ENCODE measurements around the gene NCOR2.

DNA sequence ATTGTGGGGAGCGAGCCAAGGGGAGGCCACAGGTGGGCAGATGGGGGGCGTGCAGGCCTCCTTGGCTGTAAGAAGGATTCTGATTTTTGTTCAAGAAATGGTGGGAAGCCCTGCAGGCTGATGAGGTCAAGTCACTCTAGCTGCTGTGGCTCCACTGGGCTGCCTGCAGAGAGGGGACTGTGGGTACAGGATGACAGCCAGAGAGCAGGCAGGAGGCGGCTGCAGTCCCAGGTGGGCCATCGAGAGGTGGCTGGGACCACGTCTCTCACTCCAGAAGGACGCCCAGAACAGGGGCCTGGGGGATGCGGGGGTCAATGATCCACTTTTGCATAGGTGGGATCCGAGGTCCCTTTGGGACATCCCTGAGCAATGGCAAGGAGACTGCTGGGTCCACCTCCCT is 9.1 kb downstream of the NCOR2 start:
- TF ChIP-seq, protein P1, sequence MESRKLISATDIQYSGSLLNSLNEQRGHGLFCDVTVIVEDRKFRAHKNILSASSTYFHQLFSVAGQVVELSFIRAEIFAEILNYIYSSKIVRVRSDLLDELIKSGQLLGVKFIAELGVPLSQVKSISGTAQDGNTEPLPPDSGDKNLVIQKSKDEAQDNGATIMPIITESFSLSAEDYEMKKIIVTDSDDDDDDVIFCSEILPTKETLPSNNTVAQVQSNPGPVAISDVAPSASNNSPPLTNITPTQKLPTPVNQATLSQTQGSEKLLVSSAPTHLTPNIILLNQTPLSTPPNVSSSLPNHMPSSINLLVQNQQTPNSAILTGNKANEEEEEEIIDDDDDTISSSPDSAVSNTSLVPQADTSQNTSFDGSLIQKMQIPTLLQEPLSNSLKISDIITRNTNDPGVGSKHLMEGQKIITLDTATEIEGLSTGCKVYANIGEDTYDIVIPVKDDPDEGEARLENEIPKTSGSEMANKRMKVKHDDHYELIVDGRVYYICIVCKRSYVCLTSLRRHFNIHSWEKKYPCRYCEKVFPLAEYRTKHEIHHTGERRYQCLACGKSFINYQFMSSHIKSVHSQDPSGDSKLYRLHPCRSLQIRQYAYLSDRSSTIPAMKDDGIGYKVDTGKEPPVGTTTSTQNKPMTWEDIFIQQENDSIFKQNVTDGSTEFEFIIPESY (IDR thresholded peaks at IDR 0.05; ENCODE audit: extremely low read depth, insufficient replicate concordance, low read length): no peak
- TF ChIP-seq, protein P2, sequence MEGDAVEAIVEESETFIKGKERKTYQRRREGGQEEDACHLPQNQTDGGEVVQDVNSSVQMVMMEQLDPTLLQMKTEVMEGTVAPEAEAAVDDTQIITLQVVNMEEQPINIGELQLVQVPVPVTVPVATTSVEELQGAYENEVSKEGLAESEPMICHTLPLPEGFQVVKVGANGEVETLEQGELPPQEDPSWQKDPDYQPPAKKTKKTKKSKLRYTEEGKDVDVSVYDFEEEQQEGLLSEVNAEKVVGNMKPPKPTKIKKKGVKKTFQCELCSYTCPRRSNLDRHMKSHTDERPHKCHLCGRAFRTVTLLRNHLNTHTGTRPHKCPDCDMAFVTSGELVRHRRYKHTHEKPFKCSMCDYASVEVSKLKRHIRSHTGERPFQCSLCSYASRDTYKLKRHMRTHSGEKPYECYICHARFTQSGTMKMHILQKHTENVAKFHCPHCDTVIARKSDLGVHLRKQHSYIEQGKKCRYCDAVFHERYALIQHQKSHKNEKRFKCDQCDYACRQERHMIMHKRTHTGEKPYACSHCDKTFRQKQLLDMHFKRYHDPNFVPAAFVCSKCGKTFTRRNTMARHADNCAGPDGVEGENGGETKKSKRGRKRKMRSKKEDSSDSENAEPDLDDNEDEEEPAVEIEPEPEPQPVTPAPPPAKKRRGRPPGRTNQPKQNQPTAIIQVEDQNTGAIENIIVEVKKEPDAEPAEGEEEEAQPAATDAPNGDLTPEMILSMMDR (IDR thresholded peaks at IDR 0.05 in 2 of 3, conservative IDR thresholded peaks at IDR 0.05 in 1 of 3; ENCODE audit: borderline replicate concordance in 1 of 3, insufficient read depth in 1 of 3, low read depth in 2 of 3, low read length in 2 of 3): no peak
- TF ChIP-seq, protein P3, sequence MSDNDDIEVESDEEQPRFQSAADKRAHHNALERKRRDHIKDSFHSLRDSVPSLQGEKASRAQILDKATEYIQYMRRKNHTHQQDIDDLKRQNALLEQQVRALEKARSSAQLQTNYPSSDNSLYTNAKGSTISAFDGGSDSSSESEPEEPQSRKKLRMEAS (IDR thresholded peaks at IDR 0.05): no peak

Data from HCT116 (cell line).